ENCODE results near the gene LRAT.

DNA sequence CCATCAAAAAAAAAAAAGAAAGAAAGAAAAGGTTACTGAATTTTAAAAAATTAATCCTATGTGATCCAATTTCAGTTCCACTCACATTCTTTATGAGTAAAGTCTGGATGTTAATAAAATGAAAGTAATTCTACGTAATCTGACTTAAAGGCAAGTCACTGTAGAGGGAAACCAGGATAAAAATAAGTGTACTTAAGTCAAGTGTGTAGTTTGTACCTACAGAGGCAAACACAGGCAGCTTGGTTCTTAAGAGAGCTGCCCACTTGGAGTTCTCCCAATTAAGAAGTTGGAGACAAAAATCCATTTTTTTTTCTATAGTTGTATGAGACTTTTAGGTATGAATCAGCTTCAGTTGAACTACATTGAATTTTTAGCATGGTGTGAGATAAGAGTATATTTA lies 7.0 kb upstream of the LRAT start:
- no peak for TF ChIP-seq POLR2A (IDR thresholded peaks at IDR 0.05)
- TF ChIP-seq, protein P1, sequence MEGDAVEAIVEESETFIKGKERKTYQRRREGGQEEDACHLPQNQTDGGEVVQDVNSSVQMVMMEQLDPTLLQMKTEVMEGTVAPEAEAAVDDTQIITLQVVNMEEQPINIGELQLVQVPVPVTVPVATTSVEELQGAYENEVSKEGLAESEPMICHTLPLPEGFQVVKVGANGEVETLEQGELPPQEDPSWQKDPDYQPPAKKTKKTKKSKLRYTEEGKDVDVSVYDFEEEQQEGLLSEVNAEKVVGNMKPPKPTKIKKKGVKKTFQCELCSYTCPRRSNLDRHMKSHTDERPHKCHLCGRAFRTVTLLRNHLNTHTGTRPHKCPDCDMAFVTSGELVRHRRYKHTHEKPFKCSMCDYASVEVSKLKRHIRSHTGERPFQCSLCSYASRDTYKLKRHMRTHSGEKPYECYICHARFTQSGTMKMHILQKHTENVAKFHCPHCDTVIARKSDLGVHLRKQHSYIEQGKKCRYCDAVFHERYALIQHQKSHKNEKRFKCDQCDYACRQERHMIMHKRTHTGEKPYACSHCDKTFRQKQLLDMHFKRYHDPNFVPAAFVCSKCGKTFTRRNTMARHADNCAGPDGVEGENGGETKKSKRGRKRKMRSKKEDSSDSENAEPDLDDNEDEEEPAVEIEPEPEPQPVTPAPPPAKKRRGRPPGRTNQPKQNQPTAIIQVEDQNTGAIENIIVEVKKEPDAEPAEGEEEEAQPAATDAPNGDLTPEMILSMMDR (IDR thresholded peaks at IDR 0.05): no peak

Measured in heart left ventricle (tissue), 13 donors.